Kidney epithelial cell (primary cell): ENCODE results near the gene ADAMTS2. TPM values are rescaled to one million over a fixed set of nuclear protein-coding genes. Genes with fewer than 3 reads are reported as not detected.

Experiments
- DNase-seq: peaks from one replicate; pipeline ENCODE4 v3.0.0-alpha.2; 2010; ENCODE audit warnings: low read depth
- H3K27me3 ChIP-seq: 2 replicates; pipeline ENCODE4 v1.6.0; 2011; ENCODE audit warnings: low read length; ENCODE audit not compliant: control insufficient read depth, insufficient read depth
- H3K36me3 ChIP-seq: 2 replicates; pipeline ENCODE4 v1.5.1; 2011; ENCODE audit warnings: low read length; ENCODE audit not compliant: control insufficient read depth, insufficient read depth
- H3K4me3 ChIP-seq: 2 replicates; pipeline ENCODE4 v1.5.1; 2011; ENCODE audit warnings: low read depth, mild to moderate bottlenecking, control low read depth, low read length
- CTCF ChIP-seq: IDR thresholded peaks from 2 replicates; pipeline ENCODE4 v1.5.1; 2011; ENCODE audit warnings: mild to moderate bottlenecking, moderate library complexity, low read length, control low read depth, inconsistent platforms; ENCODE audit not compliant: insufficient read depth, poor library complexity, severe bottlenecking
- total RNA-seq: library from RNA; depleted of rRNA; stranded (reverse); fragments of >200 nt; gene quantifications from 2 replicates; pipeline ENCODE4 v1.2.3, GENCODE V29; 2015

The ADAMTS2 gene
- total RNA-seq, 1 donor from 2014 or later = 1.8 TPM

GRCh38 chr5:179206366-179206765, 138.9 kb downstream of the ADAMTS2 start:
- no peak for TF ChIP-seq CTCF
- no peaks in the 10 kb centered on the region for H3K27me3 ChIP-seq
- no peak overlapping the region for H3K4me3 ChIP-seq
- DNase-seq = no peak
- H3K36me3 ChIP-seq = no peaks in the 10 kb centered on the region

- no peaks in the 10 kb centered on the region for H3K36me3 ChIP-seq
- no peaks in the 10 kb centered on the region for H3K27me3 ChIP-seq
- no peak for DNase-seq
- TF ChIP-seq CTCF = no peak
- H3K4me3 ChIP-seq = no peak overlapping the region
These were observed 140.0 kb downstream of the ADAMTS2 start for GRCh38 chr5:179205277-179205676.

- Histone ChIP-seq H3K4me3 (no peak overlapping the region), H3K36me3 (no peaks in the 10 kb centered on the region), H3K27me3 (no peaks in the 10 kb centered on the region)
- DNase-seq = no peak
- no peak for TF ChIP-seq CTCF
These were observed 140.7 kb downstream of the ADAMTS2 start for GRCh38 chr5:179204572-179204971.

- DNase-seq = no peak
- TF ChIP-seq CTCF = no peak
- Histone ChIP-seq H3K27me3 (no peaks in the 10 kb centered on the region), H3K36me3 (no peaks in the 10 kb centered on the region), H3K4me3 (no peak overlapping the region)
These were observed 142.0 kb downstream of the ADAMTS2 start for GRCh38 chr5:179203248-179203647.

GRCh38 chr5:179201986-179202385, 143.3 kb downstream of the ADAMTS2 start:
- no peak for TF ChIP-seq CTCF
- Histone ChIP-seq H3K27me3 (no peaks in the 10 kb centered on the region), H3K36me3 (no peaks in the 10 kb centered on the region)

GRCh38 chr5:179199246-179199645, 146.0 kb downstream of the ADAMTS2 start:
- TF ChIP-seq CTCF = no peak
- DNase-seq = no peak

More at GRCh38 chr5:179201986-179202385, 143.3 kb downstream of the ADAMTS2 start:
- no peak overlapping the region for H3K4me3 ChIP-seq
- no peak for DNase-seq

More at GRCh38 chr5:179199246-179199645, 146.0 kb downstream of the ADAMTS2 start:
- no peak overlapping the region for H3K4me3 ChIP-seq
- H3K36me3 ChIP-seq = no peaks in the 10 kb centered on the region
- no peaks in the 10 kb centered on the region for H3K27me3 ChIP-seq
